BLaER1 (cell line): Measurements from ENCODE around the gene SMIM5.

Experiments used
- H3K27ac ChIP-seq: shearing (Covaris generic); formaldehyde crosslinking; 2 replicates; pipeline ENCODE4 v1.8.1; 2022
- H3K27me3 ChIP-seq: shearing (Covaris generic); formaldehyde crosslinking; 2 replicates; pipeline ENCODE4 v1.8.1; 2022
- H3K36me3 ChIP-seq: shearing (Covaris generic); formaldehyde crosslinking; 2 replicates; pipeline ENCODE4 v1.8.1; 2022
- H3K4me1 ChIP-seq: shearing (Covaris generic); formaldehyde crosslinking; 2 replicates; pipeline ENCODE4 v1.8.1; 2022
- H3K4me2 ChIP-seq: shearing (Covaris generic); formaldehyde crosslinking; 2 replicates; pipeline ENCODE4 v1.8.1; 2022
- H3K4me3 ChIP-seq: shearing (Covaris generic); formaldehyde crosslinking; 2 replicates; pipeline ENCODE4 v1.8.1; 2022
- H3K9ac ChIP-seq: shearing (Covaris generic); formaldehyde crosslinking; 2 replicates; pipeline ENCODE4 v1.8.1; 2022
- H3K9me3 ChIP-seq: shearing (Covaris generic); formaldehyde crosslinking; 2 replicates; pipeline ENCODE4 v1.8.1; 2022
- H4K20me1 ChIP-seq: shearing (Covaris generic); formaldehyde crosslinking; 2 replicates; pipeline ENCODE4 v1.8.1; 2022
- Cebpa-rat ChIP-seq: shearing (Covaris generic); IDR thresholded peaks from 2 replicates; pipeline ENCODE4 v1.8.1; 2022

The SMIM5 gene

DNA sequence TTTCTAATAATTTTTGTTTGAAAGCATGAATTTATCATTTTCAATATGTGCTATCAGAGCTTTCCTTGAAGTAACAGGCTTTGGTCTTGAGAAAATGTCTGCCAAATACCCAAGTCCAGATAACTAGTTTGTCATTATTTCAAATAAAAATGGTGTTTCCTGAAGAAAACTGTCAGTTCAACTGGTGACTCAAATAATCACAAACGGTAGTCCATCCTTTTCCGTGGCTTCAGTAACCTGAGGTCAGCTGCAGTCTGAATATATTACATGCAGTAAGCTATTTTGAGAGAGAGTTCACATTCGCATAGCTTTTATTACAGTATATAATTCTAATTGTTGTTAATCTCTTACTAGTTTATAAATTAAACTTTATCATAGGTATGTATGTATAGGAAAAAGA, 43.2 kb downstream of the SMIM5 start:
- H3K27ac ChIP-seq, result no peak overlapping the region
- no peaks in the 10 kb centered on the region for H3K27me3 ChIP-seq
- peaks cover 86% of the 10 kb centered on the region for H3K36me3 ChIP-seq
- H3K4me3 ChIP-seq, result no peak overlapping the region
- peaks cover 31% of the 10 kb centered on the region for H4K20me1 ChIP-seq
- no peak for TF ChIP-seq Cebpa-rat
- no peak overlapping the region for H3K4me2 ChIP-seq
- no peaks in the 10 kb centered on the region for H3K9me3 ChIP-seq
- H3K9ac ChIP-seq, result no peak overlapping the region
- H3K4me1 ChIP-seq, result peaks cover 7% of the 10 kb centered on the region; the same call in 1 of the 2 replicates

GRCh38 chr17:75679706-75680211, 46.5 kb downstream of the SMIM5 start:
- TF ChIP-seq Cebpa-rat, result no peak

DNA sequence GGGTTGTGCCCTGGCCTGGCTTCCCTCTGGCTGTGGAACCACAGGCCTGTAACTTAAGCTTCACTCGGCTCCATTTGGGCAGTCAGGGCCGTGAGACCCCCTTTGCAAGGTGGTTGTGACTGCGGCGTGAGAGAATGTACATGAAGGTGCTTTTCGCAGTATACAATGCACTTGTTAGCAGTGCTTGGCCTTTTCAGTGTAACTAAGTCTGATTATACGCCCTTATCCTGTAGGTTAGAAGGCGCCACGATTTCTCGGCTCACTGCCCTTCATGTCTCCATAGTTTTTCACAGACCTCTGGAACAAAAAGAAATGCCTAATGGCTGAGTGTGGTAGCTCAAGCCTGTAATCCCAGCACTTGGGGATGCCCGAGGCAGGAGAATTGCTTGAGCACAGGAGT, 47.2 kb downstream of the SMIM5 start:
- H3K27ac ChIP-seq, result 0 out of 2 replicates have a peak overlapping the region, but pooled peaks have one; percentile 7
- 0 out of 2 replicates have a peak, but pooled peaks cover 24% of the 10 kb centered on the region for H4K20me1 ChIP-seq
- peaks cover 77% of the 10 kb centered on the region for H3K36me3 ChIP-seq
- TF ChIP-seq Cebpa-rat, result no peak
- H3K4me1 ChIP-seq, result peaks cover 25% of the 10 kb centered on the region
- no peak overlapping the region for H3K4me2 ChIP-seq
- H3K4me3 ChIP-seq, result no peak overlapping the region
- H3K27me3 ChIP-seq, result no peaks in the 10 kb centered on the region
- H3K9ac ChIP-seq, result no peak overlapping the region
- no peaks in the 10 kb centered on the region for H3K9me3 ChIP-seq

More at GRCh38 chr17:75679706-75680211, 46.5 kb downstream of the SMIM5 start:
- H3K4me1 ChIP-seq, result peaks cover 19% of the 10 kb centered on the region
- no peak overlapping the region for H3K27ac ChIP-seq
- 0 out of 2 replicates have a peak, but pooled peaks cover 24% of the 10 kb centered on the region for H4K20me1 ChIP-seq
- no peak overlapping the region for H3K4me2 ChIP-seq
- no peaks in the 10 kb centered on the region for H3K9me3 ChIP-seq
- H3K27me3 ChIP-seq, result no peaks in the 10 kb centered on the region
- H3K9ac ChIP-seq, result no peak overlapping the region
- H3K4me3 ChIP-seq, result no peak overlapping the region
- peaks cover 78% of the 10 kb centered on the region for H3K36me3 ChIP-seq

GRCh38 chr17:75681289-75681688, 48.1 kb downstream of the SMIM5 start:
- no peak overlapping the region for H3K4me3 ChIP-seq
- H3K27ac ChIP-seq, result no peak overlapping the region
- no peak for TF ChIP-seq Cebpa-rat
- 0 out of 2 replicates have a peak, but pooled peaks cover 24% of the 10 kb centered on the region for H4K20me1 ChIP-seq
- H3K4me2 ChIP-seq, result no peak overlapping the region
- H3K9me3 ChIP-seq, result no peaks in the 10 kb centered on the region
- peaks cover 33% of the 10 kb centered on the region for H3K4me1 ChIP-seq
- H3K36me3 ChIP-seq, result peaks cover 69% of the 10 kb centered on the region
- H3K27me3 ChIP-seq, result no peaks in the 10 kb centered on the region
- H3K9ac ChIP-seq, result no peak overlapping the region

DNA sequence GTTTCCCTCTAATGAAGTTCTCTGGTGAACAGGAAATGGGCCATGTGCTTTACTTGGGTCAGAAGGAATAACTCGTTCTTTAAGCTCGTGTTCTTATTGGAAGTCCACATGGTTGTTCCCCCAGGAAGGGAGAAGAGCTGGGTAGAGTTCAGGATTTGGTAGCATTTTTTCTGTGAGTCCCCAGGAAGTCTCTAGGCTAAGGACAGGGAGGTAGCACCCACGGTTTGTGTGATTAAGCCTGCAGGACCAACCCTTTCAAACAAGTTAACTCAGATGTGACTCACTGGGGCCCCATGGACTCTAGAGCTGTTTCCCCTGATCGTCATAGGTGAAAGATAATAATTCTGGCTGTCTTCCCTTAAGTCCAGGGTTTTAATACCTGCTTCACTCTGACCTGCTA, 50.3 kb downstream of the SMIM5 start:
- Histone ChIP-seq H3K4me1 (peaks cover 56% of the 10 kb centered on the region), H3K4me3 (no peak overlapping the region), H3K9me3 (no peaks in the 10 kb centered on the region), H3K27ac (0 out of 2 replicates have a peak overlapping the region, but pooled peaks have one; percentile 89), H3K4me2 (peak overlapping the region; percentile 85), H4K20me1 (0 out of 2 replicates have a peak, but pooled peaks cover 24% of the 10 kb centered on the region), H3K27me3 (no peaks in the 10 kb centered on the region), H3K9ac (no peak overlapping the region), H3K36me3 (peaks cover 50% of the 10 kb centered on the region)
- TF ChIP-seq Cebpa-rat, result no peak

DNA sequence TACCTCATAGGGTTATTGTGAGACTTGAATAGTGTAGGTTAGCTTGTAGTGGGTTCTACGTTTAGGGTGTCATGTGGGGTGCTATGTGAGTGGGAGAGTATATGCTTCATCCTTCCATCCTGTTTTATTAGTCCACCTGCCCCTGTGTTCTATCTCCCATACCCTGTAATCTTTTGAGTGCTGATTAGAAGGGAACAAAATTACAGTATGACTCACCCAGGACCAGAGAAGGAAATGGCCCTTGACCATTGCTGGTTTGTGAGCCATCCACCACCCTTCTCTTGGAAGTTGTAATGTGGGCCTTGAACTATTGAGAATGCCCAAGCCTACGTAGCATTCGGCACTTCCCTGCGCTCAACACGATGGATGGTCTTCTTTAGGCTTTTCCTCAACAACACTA, 51.0 kb downstream of the SMIM5 start:
- peak overlapping the region; percentile 85 for H3K4me2 ChIP-seq
- H3K9me3 ChIP-seq, result no peaks in the 10 kb centered on the region
- peaks cover 43% of the 10 kb centered on the region for H3K36me3 ChIP-seq
- peaks cover 62% of the 10 kb centered on the region for H3K4me1 ChIP-seq
- peak overlapping the region; percentile 75; the same call in 1 of the 2 replicates for H3K9ac ChIP-seq
- no peaks in the 10 kb centered on the region for H3K27me3 ChIP-seq
- peak overlapping the region; percentile 89 for H3K27ac ChIP-seq
- no peak overlapping the region for H3K4me3 ChIP-seq
- 0 out of 2 replicates have a peak, but pooled peaks cover 24% of the 10 kb centered on the region for H4K20me1 ChIP-seq
- TF ChIP-seq Cebpa-rat, result no peak

GRCh38 chr17:75684924-75685323, 51.7 kb downstream of the SMIM5 start:
- H3K4me2 ChIP-seq, result peak overlapping the region; percentile 85
- 0 out of 2 replicates have a peak, but pooled peaks cover 17% of the 10 kb centered on the region for H4K20me1 ChIP-seq
- peaks cover 66% of the 10 kb centered on the region for H3K4me1 ChIP-seq
- TF ChIP-seq Cebpa-rat, result no peak
- peaks cover 36% of the 10 kb centered on the region for H3K36me3 ChIP-seq
- no peaks in the 10 kb centered on the region for H3K27me3 ChIP-seq
- no peak overlapping the region for H3K4me3 ChIP-seq
- no peaks in the 10 kb centered on the region for H3K9me3 ChIP-seq
- peak overlapping the region; percentile 89 for H3K27ac ChIP-seq
- H3K9ac ChIP-seq, result peak overlapping the region; percentile 75; the same call in 1 of the 2 replicates

GRCh38 chr17:75685499-75685898, 52.3 kb downstream of the SMIM5 start:
- H3K9me3 ChIP-seq, result no peaks in the 10 kb centered on the region
- peak overlapping the region; percentile 75 for H3K9ac ChIP-seq
- peak overlapping the region; percentile 89 for H3K27ac ChIP-seq
- peak overlapping the region; percentile 28; the same call in 1 of the 2 replicates for H3K4me3 ChIP-seq
- H3K4me1 ChIP-seq, result peaks cover 71% of the 10 kb centered on the region
- peak overlapping the region; percentile 85 for H3K4me2 ChIP-seq
- no peaks in the 10 kb centered on the region for H3K27me3 ChIP-seq
- H4K20me1 ChIP-seq, result 0 out of 2 replicates have a peak, but pooled peaks cover 12% of the 10 kb centered on the region
- H3K36me3 ChIP-seq, result peaks cover 33% of the 10 kb centered on the region
- TF ChIP-seq Cebpa-rat, result no peak

- peak overlapping the region; percentile 89 for H3K27ac ChIP-seq
- peak overlapping the region; percentile 75 for H3K9ac ChIP-seq
- peaks cover 36% of the 10 kb centered on the region for H3K36me3 ChIP-seq
- peak overlapping the region; percentile 20 for H3K4me3 ChIP-seq
- peaks cover 13% of the 10 kb centered on the region for H4K20me1 ChIP-seq
- peak overlapping the region; percentile 85 for H3K4me2 ChIP-seq
- H3K4me1 ChIP-seq, result peaks cover 100% of the 10 kb centered on the region
- no peaks in the 10 kb centered on the region for H3K9me3 ChIP-seq
- no peaks in the 10 kb centered on the region for H3K27me3 ChIP-seq
- no peak; the same call in 1 of the 2 replicates for TF ChIP-seq Cebpa-rat
Measured at GRCh38 chr17:75688209-75688825, 55.1 kb downstream of the SMIM5 start.

DNA sequence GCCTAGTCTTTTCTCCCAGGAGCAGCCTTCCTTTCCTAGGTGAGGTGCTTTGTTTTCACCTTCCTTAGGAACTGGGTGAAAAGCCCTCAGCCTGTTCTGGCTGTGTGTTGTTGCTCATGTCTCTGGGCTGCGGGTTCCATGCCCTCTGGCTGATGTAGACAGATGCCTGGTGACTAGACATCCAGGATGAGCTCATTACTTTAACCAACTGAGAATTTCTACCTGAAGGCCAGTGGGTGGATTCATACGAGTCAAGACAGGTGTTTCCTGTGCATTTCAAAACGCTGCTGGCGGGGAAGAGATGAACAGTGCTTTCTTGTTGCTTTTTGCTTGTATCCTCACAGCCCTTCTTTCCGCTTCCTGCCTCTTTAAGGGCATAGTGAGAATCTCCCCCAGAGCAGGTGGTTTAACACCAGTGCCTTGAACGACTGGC, 56.2 kb downstream of the SMIM5 start:
- Histone ChIP-seq H3K4me3 (peak overlapping the region; percentile 20), H4K20me1 (peaks cover 13% of the 10 kb centered on the region), H3K27ac (peak overlapping the region; percentile 89), H3K4me2 (peak overlapping the region; percentile 85), H3K36me3 (peaks cover 36% of the 10 kb centered on the region), H3K27me3 (no peaks in the 10 kb centered on the region), H3K9me3 (no peaks in the 10 kb centered on the region), H3K4me1 (peaks cover 93% of the 10 kb centered on the region), H3K9ac (peak overlapping the region; percentile 75)
- no peak for TF ChIP-seq Cebpa-rat
